Mesothelial cell of epicardium (in vitro differentiated cells): ENCODE measurements around the gene GSTM4. TPM values are rescaled to one million over a fixed set of nuclear protein-coding genes. Genes with fewer than 3 reads are reported as not detected.
A peak's percentile ranks its signal among the peaks of the same experiment; 100 is the strongest.
"Not testable (repeated sequence)": the region's sequence is repeated elsewhere in the genome, so short reads cannot be mapped to it uniquely, and the experiment has no call there.

Experiments
- DNase-seq, 2 experiments: peaks; one replicate each; pipeline ENCODE4 v3.0.0; 2021; ENCODE audit warnings: low spot score in 2 of 2; ENCODE audit not compliant: unreplicated experiment in 2 of 2
- H3K27ac Mint-ChIP-seq: 2 replicates; pipeline ENCODE4 v1.8.0; 2021; ENCODE audit warnings: mixed read lengths
- H3K27me3 Mint-ChIP-seq: 2 replicates; pipeline ENCODE4 v1.8.0; 2021; ENCODE audit warnings: low read depth, mixed read lengths
- H3K36me3 Mint-ChIP-seq: 2 replicates; pipeline ENCODE4 v1.8.0; 2021; ENCODE audit warnings: mixed read lengths
- H3K4me1 Mint-ChIP-seq: 2 replicates; pipeline ENCODE4 v1.8.0; 2021; ENCODE audit warnings: mixed read lengths
- H3K4me3 Mint-ChIP-seq: 2 replicates; pipeline ENCODE4 v1.8.0; 2021; ENCODE audit warnings: mild to moderate bottlenecking, moderate library complexity, mixed read lengths
- H3K9me3 Mint-ChIP-seq: 2 replicates; pipeline ENCODE4 v1.8.0; 2021; ENCODE audit warnings: mixed read lengths
- CTCF ChIP-seq: fragments of 200-600 bp; sonication (generic); IDR thresholded peaks from one replicate; pipeline ENCODE4 v1.5.0; 2021; ENCODE audit warnings: antibody characterized with exemption; ENCODE audit not compliant: unreplicated experiment
- total RNA-seq: library from RNA; stranded (reverse); gene quantifications from 3 replicates; pipeline ENCODE4 v1.2.1, GENCODE V29; 2021

Gene GSTM4
- total RNA-seq, 1 donor from 2014 or later, result 23.7 TPM

DNA sequence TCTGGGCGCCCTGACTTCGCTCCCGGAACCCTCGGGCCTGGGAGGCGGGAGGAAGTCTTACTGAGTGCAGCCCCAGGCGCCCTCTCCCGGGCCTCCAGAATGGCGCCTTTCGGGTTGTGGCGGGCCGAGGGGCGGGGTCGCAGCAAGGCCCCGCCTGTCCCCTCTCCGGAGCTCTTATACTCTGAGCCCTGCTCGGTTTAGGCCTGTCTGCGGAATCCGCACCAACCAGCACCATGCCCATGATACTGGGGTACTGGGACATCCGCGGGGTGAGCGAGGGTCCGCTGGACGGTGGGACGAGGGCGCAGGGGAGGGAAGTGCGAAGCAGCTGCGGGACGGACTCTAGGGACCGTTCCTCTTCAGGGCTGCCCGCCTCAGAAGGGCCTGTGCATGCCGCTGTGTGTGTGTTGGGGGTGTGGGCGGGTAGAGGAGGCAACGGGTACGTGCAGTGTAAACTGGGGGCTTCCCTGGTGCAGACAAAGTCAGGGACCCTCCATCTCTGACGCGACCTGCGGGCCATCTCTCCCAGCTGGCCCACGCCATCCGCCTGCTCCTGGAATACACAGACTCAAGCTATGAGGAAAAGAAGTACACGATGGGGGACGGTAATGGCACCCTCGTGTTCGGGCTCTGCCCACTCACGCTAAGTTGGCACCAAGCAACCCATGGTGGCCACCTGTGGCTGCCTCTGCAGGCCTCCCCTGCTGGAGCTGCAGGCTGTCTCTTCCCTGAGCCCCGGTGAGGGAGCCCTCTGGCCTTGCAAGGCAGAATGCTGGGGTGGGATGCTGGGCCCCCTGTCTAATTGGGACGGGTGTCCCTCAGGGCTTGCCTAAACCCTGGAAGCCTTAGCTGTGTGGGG, 32.0 kb downstream of the GSTM4 start, which contains the start of gene GSTM1:
GSTM1 (plus strand) TSS at position 177 of the 859 bp plus-strand sequence; CDS start at position 234, 57 bp downstream.
- Mint-ChIP-seq H3K4me3 (peak within 1 kb of the TSS; percentile 74), H3K36me3 (no peaks in the 10 kb centered on the region), H3K27ac (peak within 1 kb of the TSS; percentile 95), H3K27me3 (no peaks in the 10 kb centered on the region), H3K9me3 (no peaks in the 10 kb centered on the region), H3K4me1 (peaks cover 6% of the 10 kb centered on the region)
- TF ChIP-seq CTCF, result no peak
- peak; percentile 44 to 63 for DNase-seq

DNA sequence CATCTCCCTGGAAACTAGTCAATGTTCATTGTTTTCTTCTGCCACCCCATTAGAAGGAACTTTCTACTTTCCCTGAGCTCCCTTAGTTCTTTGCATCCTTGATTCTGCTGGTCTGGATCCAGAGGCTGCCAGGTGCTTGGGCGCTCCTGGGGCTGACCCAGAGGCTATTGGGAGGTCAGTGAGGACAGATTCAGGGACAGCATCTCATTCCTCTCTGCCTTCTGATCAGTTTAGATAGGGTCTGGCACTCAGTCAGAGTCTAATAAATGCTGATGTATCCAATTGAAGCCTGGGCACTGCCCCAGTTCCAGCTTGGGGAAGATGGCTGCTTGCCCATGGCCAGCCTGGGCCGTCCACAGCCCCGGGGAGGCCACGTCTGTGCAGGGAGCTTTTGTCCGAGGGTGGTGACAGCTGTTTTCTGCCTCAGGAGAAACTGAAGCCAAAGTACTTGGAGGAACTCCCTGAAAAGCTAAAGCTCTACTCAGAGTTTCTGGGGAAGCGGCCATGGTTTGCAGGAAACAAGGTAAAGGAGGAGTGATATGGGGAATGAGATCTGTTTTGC, 34.0 kb downstream of the GSTM4 start:
- H3K9me3 Mint-ChIP-seq, result no peaks in the 10 kb centered on the region
- no peaks in the 10 kb centered on the region for H3K27me3 Mint-ChIP-seq
- H3K4me1 Mint-ChIP-seq, result peaks cover 6% of the 10 kb centered on the region
- no peaks in the 10 kb centered on the region for H3K36me3 Mint-ChIP-seq
- no peak overlapping the region for H3K27ac Mint-ChIP-seq
- no peak overlapping the region for H3K4me3 Mint-ChIP-seq
- no peak for DNase-seq
- no peak for TF ChIP-seq CTCF

GRCh38 chr1:109691759-109692158, 35.9 kb downstream of the GSTM4 start:
- no peaks in the 10 kb centered on the region for H3K36me3 Mint-ChIP-seq
- no peak for TF ChIP-seq CTCF
- H3K27ac Mint-ChIP-seq, result no peak overlapping the region
- DNase-seq, result no peak
- H3K27me3 Mint-ChIP-seq, result no peaks in the 10 kb centered on the region
- no peaks in the 10 kb centered on the region for H3K9me3 Mint-ChIP-seq
- peaks cover 6% of the 10 kb centered on the region for H3K4me1 Mint-ChIP-seq
- H3K4me3 Mint-ChIP-seq, result no peak overlapping the region

DNA sequence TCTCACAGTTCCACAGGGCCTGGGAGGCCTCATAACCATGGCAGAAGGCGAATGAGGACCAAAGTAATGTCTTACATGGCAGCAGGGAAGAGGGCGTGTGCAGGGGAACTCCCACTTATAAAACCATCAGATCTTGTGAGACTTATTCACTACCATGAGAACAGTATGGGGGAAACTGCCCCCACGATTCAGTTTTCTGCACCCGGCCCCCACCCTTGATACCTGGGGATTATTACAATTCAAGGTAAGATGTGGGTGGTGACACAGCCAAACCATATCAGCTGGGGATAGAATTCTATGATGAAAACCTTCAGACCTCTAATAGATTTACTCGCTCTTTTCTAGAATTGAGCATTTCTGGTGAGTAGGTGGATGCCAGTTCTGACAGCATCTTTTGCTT, 38.5 kb downstream of the GSTM4 start:
- H3K36me3 Mint-ChIP-seq, H3K9me3 Mint-ChIP-seq, H3K27ac Mint-ChIP-seq, H3K27me3 Mint-ChIP-seq, H3K4me3 Mint-ChIP-seq, DNase-seq, H3K4me1 Mint-ChIP-seq: not testable (repeated sequence)

DNA sequence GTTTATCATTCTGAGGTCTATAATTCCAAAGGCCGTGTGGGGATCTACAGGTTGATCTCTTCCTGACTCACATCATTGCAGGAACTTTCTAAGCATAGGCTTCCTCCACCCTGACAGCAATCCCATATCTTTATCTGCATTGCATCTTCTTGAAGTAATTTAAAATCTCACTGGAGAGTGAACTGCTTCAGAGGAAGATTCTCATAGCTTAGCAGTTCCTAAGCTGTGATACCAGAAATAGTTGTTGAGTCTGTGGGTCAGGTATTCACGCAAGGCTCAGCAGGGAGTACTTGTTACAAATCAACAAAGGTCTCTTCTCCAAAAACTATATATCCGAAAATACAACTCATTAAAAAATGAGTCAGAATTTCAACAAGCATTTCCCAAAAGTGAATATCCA, 39.2 kb downstream of the GSTM4 start:
- H3K27ac Mint-ChIP-seq, H3K4me1 Mint-ChIP-seq, H3K4me3 Mint-ChIP-seq, H3K36me3 Mint-ChIP-seq, H3K9me3 Mint-ChIP-seq, H3K27me3 Mint-ChIP-seq, DNase-seq: not testable (repeated sequence)

GRCh38 chr1:109697066-109697465, 41.2 kb downstream of the GSTM4 start:
- no peak for DNase-seq
- Mint-ChIP-seq H3K4me3 (no peak overlapping the region), H3K4me1 (no peaks in the 10 kb centered on the region), H3K27me3 (no peaks in the 10 kb centered on the region), H3K36me3 (peaks cover 5% of the 10 kb centered on the region), H3K27ac (no peak overlapping the region), H3K9me3 (no peaks in the 10 kb centered on the region)
- no peak for TF ChIP-seq CTCF

- H3K4me3 Mint-ChIP-seq, H3K9me3 Mint-ChIP-seq, H3K36me3 Mint-ChIP-seq, H3K27me3 Mint-ChIP-seq, H3K27ac Mint-ChIP-seq, H3K4me1 Mint-ChIP-seq, DNase-seq: not testable (repeated sequence)
These were observed 42.0 kb downstream of the GSTM4 start for GRCh38 chr1:109697861-109698260.

DNA sequence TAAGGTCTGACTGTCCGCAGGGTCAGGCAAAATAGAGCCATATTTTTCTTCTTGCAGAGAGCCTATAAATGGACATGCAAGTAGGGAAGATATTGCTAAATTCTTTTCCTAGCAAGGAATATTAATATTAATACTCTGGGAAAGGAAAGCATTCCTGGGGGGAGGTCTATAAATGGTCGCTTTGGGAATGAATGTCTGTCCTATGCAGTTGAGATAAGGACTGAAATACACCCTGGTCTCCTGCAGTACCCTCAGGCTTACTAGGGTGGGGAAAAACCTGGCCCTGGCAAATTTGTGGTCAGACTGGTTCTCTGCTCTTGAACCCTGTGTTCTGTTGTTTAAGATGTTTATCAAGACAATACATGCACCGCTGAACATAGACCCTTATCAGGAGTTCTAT, 47.0 kb downstream of the GSTM4 start:
- peaks cover 25% of the 10 kb centered on the region for H3K9me3 Mint-ChIP-seq
- H3K4me3 Mint-ChIP-seq, H3K27me3 Mint-ChIP-seq, H3K4me1 Mint-ChIP-seq, DNase-seq, H3K27ac Mint-ChIP-seq: not testable (repeated sequence)
- H3K36me3 Mint-ChIP-seq, result peaks cover 15% of the 10 kb centered on the region
